GM23338 (cell line): Measurements from ENCODE around the gene SLC23A2. TPM values are rescaled to one million over a fixed set of nuclear protein-coding genes. Genes with fewer than 3 reads are reported as not detected.
A peak's percentile ranks its signal among the peaks of the same experiment; 100 is the strongest.

ENCODE experiments used
- ATAC-seq: fragments of 200-7000 bp; cut with Tn5 transposase; 3 replicates; pipeline ENCODE4 v1.9.1; 2020
- DNase-seq: peaks from one replicate; pipeline ENCODE4 v3.0.0-alpha.2; 2015; ENCODE audit warnings: low spot score
- H2AFZ ChIP-seq: fragments of 200-600 bp; sonication (generic); 2 replicates; pipeline ENCODE4 v1.8.0; 2016; ENCODE audit warnings: antibody characterized with exemption, mild to moderate bottlenecking, moderate library complexity
- H3F3A ChIP-seq: fragments of 200-600 bp; sonication (generic); replicated peaks from 2 replicates; pipeline ENCODE4 v1.8.0; 2017; ENCODE audit warnings: antibody characterized with exemption, mixed run types, low read depth
- H3K27ac ChIP-seq: fragments of 200-600 bp; sonication (generic); 2 replicates; pipeline ENCODE4 v1.6.1; 2016; ENCODE audit warnings: low read depth
- H3K27me3 ChIP-seq: fragments of 200-600 bp; sonication (generic); 2 replicates; pipeline ENCODE4 v1.8.0; 2016; ENCODE audit warnings: mild to moderate bottlenecking, mixed run types, moderate library complexity; ENCODE audit not compliant: insufficient read depth
- H3K36me3 ChIP-seq: fragments of 200-600 bp; sonication (generic); 2 replicates; pipeline ENCODE4 v1.8.0; 2016; ENCODE audit warnings: mild to moderate bottlenecking; ENCODE audit not compliant: insufficient read depth
- H3K4me1 ChIP-seq: fragments of 200-600 bp; sonication (generic); 2 replicates; pipeline ENCODE4 v1.8.0; 2016; ENCODE audit warnings: mild to moderate bottlenecking, moderate library complexity; ENCODE audit not compliant: insufficient read depth
- H3K4me2 ChIP-seq: fragments of 200-600 bp; sonication (generic); 2 replicates; pipeline ENCODE4 v1.7.1; 2017; ENCODE audit warnings: mixed run types
- H3K4me3 ChIP-seq: fragments of 200-600 bp; sonication (generic); 2 replicates; pipeline ENCODE4 v1.6.1; 2016; ENCODE audit warnings: mixed run types
- H3K79me2 ChIP-seq: fragments of 200-600 bp; sonication (generic); replicated peaks from 2 replicates; pipeline ENCODE4 v1.8.0; 2017; ENCODE audit warnings: mild to moderate bottlenecking; ENCODE audit not compliant: insufficient read depth
- H3K9me2 ChIP-seq: fragments of 200-600 bp; sonication (generic); 2 replicates; pipeline ENCODE4 v1.8.0; 2017; ENCODE audit not compliant: insufficient read depth
- H4K20me1 ChIP-seq: fragments of 200-600 bp; sonication (generic); replicated peaks from 2 replicates; pipeline ENCODE4 v1.8.0; 2017; ENCODE audit warnings: mild to moderate bottlenecking; ENCODE audit not compliant: insufficient read depth
- H3K27ac Mint-ChIP-seq: 2 replicates; pipeline ENCODE4 v1.8.0; 2020; ENCODE audit warnings: inconsistent platforms, mild to moderate bottlenecking, moderate library complexity, mixed read lengths
- H3K27me3 Mint-ChIP-seq: 3 replicates; pipeline ENCODE4 v1.8.0; 2022; ENCODE audit warnings: low read depth, mild to moderate bottlenecking, moderate library complexity, mixed read lengths, inconsistent platforms; ENCODE audit not compliant: insufficient read depth, poor library complexity
- H3K36me3 Mint-ChIP-seq: 3 replicates; pipeline ENCODE4 v1.8.0; 2021; ENCODE audit warnings: low read depth, mild to moderate bottlenecking, inconsistent platforms, moderate library complexity, mixed read lengths
- H3K4me1 Mint-ChIP-seq: 3 replicates; pipeline ENCODE4 v1.8.0; 2020; ENCODE audit warnings: mild to moderate bottlenecking, inconsistent platforms, mixed read lengths
- H3K4me3 Mint-ChIP-seq: 3 replicates; pipeline ENCODE4 v1.8.0; 2021; ENCODE audit warnings: moderate library complexity, mild to moderate bottlenecking, inconsistent platforms, mixed read lengths
- H3K9me3 Mint-ChIP-seq: 3 replicates; pipeline ENCODE4 v1.8.0; 2020; ENCODE audit warnings: moderate library complexity, mild to moderate bottlenecking, inconsistent platforms, mixed read lengths
- CREB1 ChIP-seq: fragments of 250-450 bp; sonication (Bioruptor Pico); IDR thresholded peaks from 2 replicates; pipeline ENCODE4 v1.5.0; 2020; ENCODE audit warnings: low read depth, mild to moderate bottlenecking, moderate library complexity
- CTCF ChIP-seq, 2 experiments: fragments of 200-600 bp in 1 of 2; sonication (generic) in 1 of 2; conservative IDR thresholded peaks; 2 replicates each; pipeline versions ENCODE4 v1.5.1 to v1.6.1; 2016 to 2017; ENCODE audit warnings: antibody characterized with exemption in 2 of 2, low read depth in 2 of 2, mild to moderate bottlenecking in 2 of 2, moderate library complexity in 1 of 2
- ETS1 ChIP-seq: IDR thresholded peaks from 2 replicates; pipeline ENCODE4 v1.6.1; 2016; ENCODE audit warnings: antibody characterized with exemption
- EZH2phosphoT487 ChIP-seq: fragments of 200-600 bp; sonication (generic); IDR thresholded peaks from one replicate; pipeline ENCODE4 v1.8.1; 2018; ENCODE audit warnings: antibody characterized with exemption; ENCODE audit not compliant: unreplicated experiment
- REST ChIP-seq: IDR thresholded peaks from one replicate; pipeline ENCODE4 v1.6.1; 2018; ENCODE audit warnings: antibody characterized with exemption; ENCODE audit not compliant: unreplicated experiment
- ZNF331 ChIP-seq: fragments of 250-450 bp; sonication (Bioruptor Pico); IDR thresholded peaks from 2 replicates; pipeline ENCODE4 v1.5.0; 2020; ENCODE audit warnings: low read depth, mild to moderate bottlenecking, moderate library complexity
- ZNF462 ChIP-seq: fragments of 250-450 bp; sonication (Bioruptor Pico); IDR thresholded peaks from 2 replicates; pipeline ENCODE4 v1.5.0; 2020; ENCODE audit warnings: mild to moderate bottlenecking, moderate library complexity
- polyA plus RNA-seq: library from polyadenylated mRNA; unstranded; fragments of >200 nt; fragmentation: Nextera tagmentation; extraction: Ambion mirVana; gene quantifications from 2 replicates; pipeline ENCODE4 v1.2.1, GENCODE V29; 2016
- total RNA-seq: library from RNA; depleted of rRNA; stranded (reverse); fragments of >200 nt; shearing (Covaris generic); gene quantifications from 2 replicates; pipeline ENCODE4 v1.2.3, GENCODE V29; 2014

The SLC23A2 gene
- total and polyA plus RNA-seq, 2 experiments from 2014 or later, result 4.4 to 20.2 TPM

- TF ChIP-seq ETS1 (no peak), REST (no peak), ZNF331 (CRISPR knock-in tag) (no peak)
These were observed 130.4 kb downstream of the SLC23A2 start (continued) for GRCh38 chr20:4870906-4871305.

- DNase-seq, result peak; percentile 45
- H3K27me3 Mint-ChIP-seq, result peaks cover 8% of the 10 kb centered on the region
- H3K27me3 ChIP-seq, result no peaks in the 10 kb centered on the region
- H3K9me2 ChIP-seq, result no peaks in the 10 kb centered on the region
- H3K36me3 Mint-ChIP-seq, result peaks cover 4% of the 10 kb centered on the region; the same call in 2 of the 3 replicates
- no peak overlapping the region; the same call in 1 of the 2 replicates for H3K27ac Mint-ChIP-seq
- H3K4me2 ChIP-seq, result no peak overlapping the region
- H3K27ac ChIP-seq, result no peak overlapping the region
- ATAC-seq, result no peak
- H3K4me1 Mint-ChIP-seq, result no peaks in the 10 kb centered on the region
- no peak overlapping the region for H3K4me3 ChIP-seq
- no peak overlapping the region for H3K4me3 Mint-ChIP-seq
- H4K20me1 ChIP-seq, result 0 out of 2 replicates have a peak, but pooled peaks cover under 1% of the 10 kb centered on the region
- no peaks in the 10 kb centered on the region for H3K4me1 ChIP-seq
- H3K79me2 ChIP-seq, result no peaks in the 10 kb centered on the region
- H3F3A ChIP-seq, result no peaks in the 10 kb centered on the region
- H2AFZ ChIP-seq, result no peak overlapping the region
- H3K9me3 Mint-ChIP-seq, result no peaks in the 10 kb centered on the region
- H3K36me3 ChIP-seq, result no peaks in the 10 kb centered on the region
- no peak for TF ChIP-seq EZH2phosphoT487
- no peak for TF ChIP-seq CREB1 (CRISPR knock-in tag)
- no peak for TF ChIP-seq CTCF (conservative IDR thresholded peaks at IDR 0.05; ENCODE audit: low read depth in 2 of 2)
- no peak for TF ChIP-seq ZNF462 (CRISPR knock-in tag)
These were observed 131.8 kb downstream of the SLC23A2 start for GRCh38 chr20:4869290-4870193.
